Measurements from ENCODE around the gene APBA2.

APBA2 gene

DNA sequence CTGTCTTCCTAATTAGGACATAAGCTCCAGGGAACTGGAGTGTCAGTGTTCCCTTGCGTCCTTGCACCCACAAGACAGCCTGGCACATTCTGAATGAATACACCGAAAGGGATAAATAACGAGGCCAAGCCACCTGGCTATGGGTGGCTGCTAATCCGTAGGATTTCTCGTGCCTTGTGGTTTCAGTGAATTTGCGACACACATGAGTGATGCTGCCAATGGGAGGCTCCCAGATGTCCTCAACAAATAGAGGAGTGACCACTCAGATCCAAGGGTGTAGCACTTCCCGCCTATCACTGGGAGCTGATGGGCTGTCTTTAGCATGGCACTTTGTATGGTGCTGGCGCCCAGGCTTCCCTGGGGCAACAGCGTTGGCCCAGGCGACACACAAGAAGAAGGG, 43.4 kb downstream of the APBA2 start:
- no peak for TF ChIP-seq CTCF (IDR thresholded peaks at IDR 0.05; ENCODE audit: low read depth, low read length)
- no peak for TF ChIP-seq EZH2phosphoT487 (IDR thresholded peaks at IDR 0.05; ENCODE audit: low read depth)
- no peaks in the 10 kb centered on the region for H4K20me1 ChIP-seq (ENCODE audit: insufficient read depth, low read length)

GRCh38 chr15:28930011-28930410, 44.2 kb downstream of the APBA2 start:
- Histone ChIP-seq H4K20me1 (ENCODE audit: insufficient read depth, low read length) (no peaks in the 10 kb centered on the region), H2AFZ (ENCODE audit: low read depth, low read length) (no peak overlapping the region), H3K27ac (ENCODE audit: low read length) (no peak overlapping the region), H3K4me3 (ENCODE audit: low read length) (no peak overlapping the region), H3K36me3 (replicated peaks; ENCODE audit: low read depth, low read length) (no peaks in the 10 kb centered on the region), H3K4me2 (ENCODE audit: low read length) (no peak overlapping the region), H3K9ac (ENCODE audit: low read length) (no peak overlapping the region), H3K9me3 (ENCODE audit: insufficient read depth, low read length) (no peaks in the 10 kb centered on the region), H3K27me3 (ENCODE audit: low read depth, low read length) (no peaks in the 10 kb centered on the region), H3K4me1 (ENCODE audit: low read length) (peaks cover 25% of the 10 kb centered on the region), H3K79me2 (ENCODE audit: low read length) (no peaks in the 10 kb centered on the region)
- TF ChIP-seq CTCF (IDR thresholded peaks at IDR 0.05; ENCODE audit: low read depth, low read length): no peak

More for the DNA sequence above, 43.4 kb downstream of the APBA2 start:
- Histone ChIP-seq H3K27me3 (ENCODE audit: low read depth, low read length) (no peaks in the 10 kb centered on the region), H3K36me3 (replicated peaks; ENCODE audit: low read depth, low read length) (no peaks in the 10 kb centered on the region), H3K79me2 (ENCODE audit: low read length) (no peaks in the 10 kb centered on the region), H3K4me3 (ENCODE audit: low read length) (no peak overlapping the region), H3K4me1 (ENCODE audit: low read length) (peaks cover 25% of the 10 kb centered on the region), H3K4me2 (ENCODE audit: low read length) (no peak overlapping the region), H3K27ac (ENCODE audit: low read length) (no peak overlapping the region), H2AFZ (ENCODE audit: low read depth, low read length) (no peak overlapping the region), H3K9ac (ENCODE audit: low read length) (no peak overlapping the region), H3K9me3 (ENCODE audit: insufficient read depth, low read length) (no peaks in the 10 kb centered on the region)

- no peak overlapping the region for H3K4me2 ChIP-seq (ENCODE audit: low read length)
- no peaks in the 10 kb centered on the region for H3K79me2 ChIP-seq (ENCODE audit: low read length)
- TF ChIP-seq EZH2phosphoT487 (IDR thresholded peaks at IDR 0.05; ENCODE audit: low read depth): no peak
- TF ChIP-seq CTCF (IDR thresholded peaks at IDR 0.05; ENCODE audit: low read depth, low read length): no peak
Observed at GRCh38 chr15:28930476-28931291, 44.9 kb downstream of the APBA2 start.

DNA sequence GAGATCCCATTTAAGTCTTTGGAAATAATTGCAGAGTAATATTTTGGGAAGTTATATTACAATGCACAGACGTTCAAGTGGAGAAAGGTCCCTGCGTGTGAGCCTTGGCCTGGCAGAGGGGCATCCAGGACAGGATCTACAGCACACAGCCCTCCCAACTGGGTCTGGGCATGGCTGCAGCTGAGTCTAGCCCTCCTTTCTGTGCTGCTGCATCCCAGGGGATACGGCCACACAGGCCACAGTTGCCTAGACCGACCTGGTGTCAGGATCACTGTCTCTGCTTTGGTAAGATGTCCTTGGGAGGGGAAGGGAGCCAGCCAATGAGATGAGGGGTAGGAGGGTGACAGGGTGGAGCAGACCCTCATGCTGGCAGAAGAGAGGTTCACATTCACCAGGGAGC, 46.1 kb downstream of the APBA2 start:
- Histone ChIP-seq H2AFZ (ENCODE audit: low read depth, low read length) (no peak overlapping the region), H3K79me2 (ENCODE audit: low read length) (no peaks in the 10 kb centered on the region), H3K27ac (ENCODE audit: low read length) (no peak overlapping the region), H4K20me1 (ENCODE audit: insufficient read depth, low read length) (no peaks in the 10 kb centered on the region), H3K9me3 (ENCODE audit: insufficient read depth, low read length) (no peaks in the 10 kb centered on the region), H3K36me3 (replicated peaks; ENCODE audit: low read depth, low read length) (no peaks in the 10 kb centered on the region), H3K4me3 (ENCODE audit: low read length) (no peak overlapping the region), H3K9ac (ENCODE audit: low read length) (no peak overlapping the region), H3K27me3 (ENCODE audit: low read depth, low read length) (no peaks in the 10 kb centered on the region), H3K4me1 (ENCODE audit: low read length) (peaks cover 35% of the 10 kb centered on the region), H3K4me2 (ENCODE audit: low read length) (no peak overlapping the region)
- no peak for TF ChIP-seq EZH2phosphoT487 (IDR thresholded peaks at IDR 0.05; ENCODE audit: low read depth)
- no peak for TF ChIP-seq CTCF (IDR thresholded peaks at IDR 0.05; ENCODE audit: low read depth, low read length)

More at GRCh38 chr15:28930476-28931291, 44.9 kb downstream of the APBA2 start:
- Histone ChIP-seq H3K4me3 (ENCODE audit: low read length) (no peak overlapping the region), H3K9me3 (ENCODE audit: insufficient read depth, low read length) (no peaks in the 10 kb centered on the region), H3K27ac (ENCODE audit: low read length) (no peak overlapping the region), H3K4me1 (ENCODE audit: low read length) (peaks cover 26% of the 10 kb centered on the region), H3K9ac (ENCODE audit: low read length) (no peak overlapping the region), H4K20me1 (ENCODE audit: insufficient read depth, low read length) (no peaks in the 10 kb centered on the region), H3K36me3 (replicated peaks; ENCODE audit: low read depth, low read length) (no peaks in the 10 kb centered on the region), H3K27me3 (ENCODE audit: low read depth, low read length) (no peaks in the 10 kb centered on the region), H2AFZ (ENCODE audit: low read depth, low read length) (no peak overlapping the region)
